HG03378 (cell line): ENCODE results near the gene BCL2.

Source experiments
- ATAC-seq: cut with Tn5 transposase; IDR thresholded peaks from one replicate; pipeline ENCODE4 v1.9.1; 2021; ENCODE audit warnings: mild to moderate bottlenecking, moderate library complexity; ENCODE audit not compliant: unreplicated experiment

Gene BCL2

DNA sequence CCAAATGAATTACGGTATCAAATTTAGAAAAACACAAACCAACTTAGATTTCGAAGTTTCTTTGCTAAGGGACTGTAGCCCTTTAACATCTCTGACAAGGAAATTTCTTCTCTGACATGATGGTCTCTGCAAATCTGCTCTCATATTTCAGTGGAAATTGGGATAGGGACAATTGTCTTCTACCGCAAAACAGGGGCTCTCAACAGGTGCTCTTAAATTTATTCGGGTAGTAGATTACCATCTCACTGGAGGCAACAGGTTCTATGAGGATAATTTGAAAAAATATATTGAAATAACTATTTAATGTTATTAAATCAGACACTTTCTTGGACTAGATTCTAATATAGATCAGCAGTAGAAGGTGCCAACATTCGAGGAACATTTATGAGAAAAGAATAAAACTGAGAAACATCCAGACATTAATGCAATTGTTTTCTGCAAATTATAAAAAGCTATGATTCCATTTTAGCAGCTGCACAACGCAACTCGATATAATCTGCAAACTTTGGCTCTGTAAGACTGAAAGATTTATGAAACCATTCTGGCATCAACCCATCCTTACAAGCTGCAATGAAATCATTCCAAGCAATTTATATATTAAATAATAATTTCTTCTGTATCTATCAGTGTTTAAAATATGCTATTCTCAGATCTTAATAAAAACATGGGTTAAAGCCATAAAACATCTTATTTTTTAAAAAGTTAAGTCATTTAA, 10.0 kb upstream of the BCL2 start:
- ATAC-seq = no peak

DNA sequence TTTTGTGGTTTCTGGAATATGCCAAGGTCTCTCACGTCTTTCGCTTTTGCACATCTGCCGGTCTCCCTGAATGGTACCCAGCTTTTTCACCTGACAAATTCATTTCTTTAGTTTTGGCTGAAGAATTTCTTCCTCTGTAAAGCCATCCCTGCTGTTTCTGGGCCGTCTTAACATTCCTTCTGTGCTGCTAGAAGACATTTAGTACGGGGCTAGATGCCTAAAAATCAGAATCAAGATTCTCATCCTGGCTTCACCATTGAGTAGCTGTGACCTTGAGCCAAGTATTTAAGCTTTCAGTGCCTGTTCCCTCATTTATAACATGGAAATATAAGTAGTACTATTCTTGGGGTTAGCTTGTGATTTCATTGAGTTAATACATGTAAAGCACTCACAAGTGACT, 6.4 kb upstream of the BCL2 start:
- no peak for ATAC-seq

DNA sequence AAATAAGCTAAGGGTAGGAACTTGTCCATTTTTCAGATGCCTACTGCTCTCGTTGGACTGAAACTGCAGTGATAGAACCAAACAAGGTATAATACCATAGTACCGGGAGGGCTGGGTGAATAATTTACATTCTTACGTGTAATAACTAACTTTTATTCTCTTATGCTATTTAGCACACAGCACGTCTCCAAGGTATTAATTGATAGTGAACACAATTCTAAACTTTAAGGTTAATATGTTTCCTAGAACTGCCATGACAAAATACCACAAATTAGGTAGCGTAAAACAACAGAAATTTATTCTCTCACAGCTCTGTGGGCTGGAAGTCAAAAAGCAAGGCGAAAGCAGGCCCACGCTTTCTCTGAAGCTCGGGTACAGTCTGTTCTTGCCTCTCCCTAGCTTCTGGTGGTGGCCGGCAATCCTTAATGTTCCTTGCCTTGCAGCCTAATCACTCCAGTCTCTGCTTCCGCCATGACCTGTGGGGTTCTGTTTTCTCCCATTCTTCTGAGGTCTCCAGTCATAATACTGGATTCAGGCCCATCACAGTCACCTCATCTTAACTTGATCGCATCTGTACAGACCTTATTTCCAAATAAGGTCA, 5.6 kb upstream of the BCL2 start:
- ATAC-seq = no peak

DNA sequence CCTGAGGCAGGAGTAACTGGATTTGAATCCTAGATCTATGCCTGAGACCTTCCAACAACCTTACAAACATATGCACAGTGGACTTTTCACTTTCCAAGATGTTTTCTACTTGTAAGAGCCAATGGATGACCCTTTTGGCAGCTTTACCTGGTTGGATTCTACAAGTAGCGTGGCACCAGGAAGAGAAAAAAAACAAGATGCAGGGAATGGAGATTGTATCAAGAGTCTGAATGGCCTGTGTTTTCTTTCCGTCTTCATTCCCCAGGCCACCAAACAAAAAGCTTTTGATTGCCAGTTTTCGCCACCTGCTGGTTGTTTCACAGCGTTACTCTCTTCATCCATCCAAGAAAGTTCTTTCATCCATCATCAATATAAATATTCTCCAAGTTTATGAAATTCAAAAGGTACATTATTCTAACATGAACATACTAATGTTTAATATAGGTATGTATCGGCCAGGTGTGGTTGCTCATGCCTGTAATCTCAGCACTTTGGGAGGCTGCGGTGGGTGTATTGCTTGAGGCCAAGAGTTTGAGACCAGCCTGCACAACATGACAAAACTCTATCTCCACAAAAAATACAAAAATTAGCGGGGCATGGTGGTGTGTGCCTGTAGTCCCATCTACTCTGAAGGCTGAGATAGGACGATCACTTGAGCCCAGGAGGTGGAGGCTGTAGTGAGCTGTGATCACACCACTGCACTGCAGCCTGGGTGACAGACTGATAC, 3.5 kb upstream of the BCL2 start:
- ATAC-seq = peak; percentile 29

DNA sequence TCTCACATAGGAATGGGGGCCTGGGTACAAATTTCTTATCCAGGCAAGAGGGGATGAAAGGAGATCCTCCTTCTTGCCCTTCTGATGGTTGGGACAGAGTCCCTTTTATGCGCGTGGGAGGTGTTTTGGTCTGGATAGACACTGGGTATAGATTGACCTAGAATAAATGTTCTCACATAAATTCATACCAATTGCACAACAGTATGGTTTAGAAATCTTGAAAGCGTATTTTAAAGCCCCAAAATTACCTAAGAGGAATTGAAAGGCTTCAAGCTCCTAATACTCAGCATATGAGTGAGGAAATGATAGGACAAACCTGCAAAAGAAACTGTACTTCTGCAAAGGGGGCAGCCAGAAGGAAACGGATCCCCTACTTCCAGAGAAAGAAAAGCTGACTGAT, 2.6 kb upstream of the BCL2 start:
- ATAC-seq = no peak

DNA sequence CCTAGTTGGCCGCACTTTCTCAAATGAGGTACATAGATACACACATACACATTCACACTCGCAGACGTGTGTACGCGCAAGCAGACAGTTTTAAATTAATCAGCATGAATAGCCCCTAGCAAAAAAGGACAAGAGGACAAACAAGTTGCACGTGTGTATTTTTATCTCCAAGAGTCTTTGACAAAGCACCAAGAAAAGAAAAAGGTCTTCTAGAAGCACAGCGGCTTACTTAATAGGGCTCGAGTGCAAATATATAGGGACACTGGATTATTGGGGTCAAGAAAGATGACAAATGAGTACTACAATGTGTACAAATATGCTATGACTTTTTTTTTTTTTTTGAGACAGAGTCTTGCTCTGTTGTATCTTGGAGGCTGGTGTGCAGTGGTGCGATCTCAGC, 1.7 kb upstream of the BCL2 start:
- no peak for ATAC-seq

DNA sequence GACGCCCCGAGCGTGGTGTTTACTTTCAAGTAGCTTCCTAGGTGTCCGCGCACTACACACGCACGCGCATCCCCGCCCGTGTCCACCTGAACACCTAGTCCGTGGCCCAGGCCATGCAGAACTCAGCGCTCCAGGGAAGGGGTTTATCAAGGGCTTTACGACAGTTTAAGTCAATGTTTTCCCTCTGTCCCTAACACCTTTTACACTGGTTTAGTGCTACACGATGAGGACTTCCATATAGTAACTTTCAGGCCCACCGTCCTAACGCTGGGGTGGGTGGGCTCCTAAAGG, 1.4 kb upstream of the BCL2 start:
- ATAC-seq = no peak

DNA sequence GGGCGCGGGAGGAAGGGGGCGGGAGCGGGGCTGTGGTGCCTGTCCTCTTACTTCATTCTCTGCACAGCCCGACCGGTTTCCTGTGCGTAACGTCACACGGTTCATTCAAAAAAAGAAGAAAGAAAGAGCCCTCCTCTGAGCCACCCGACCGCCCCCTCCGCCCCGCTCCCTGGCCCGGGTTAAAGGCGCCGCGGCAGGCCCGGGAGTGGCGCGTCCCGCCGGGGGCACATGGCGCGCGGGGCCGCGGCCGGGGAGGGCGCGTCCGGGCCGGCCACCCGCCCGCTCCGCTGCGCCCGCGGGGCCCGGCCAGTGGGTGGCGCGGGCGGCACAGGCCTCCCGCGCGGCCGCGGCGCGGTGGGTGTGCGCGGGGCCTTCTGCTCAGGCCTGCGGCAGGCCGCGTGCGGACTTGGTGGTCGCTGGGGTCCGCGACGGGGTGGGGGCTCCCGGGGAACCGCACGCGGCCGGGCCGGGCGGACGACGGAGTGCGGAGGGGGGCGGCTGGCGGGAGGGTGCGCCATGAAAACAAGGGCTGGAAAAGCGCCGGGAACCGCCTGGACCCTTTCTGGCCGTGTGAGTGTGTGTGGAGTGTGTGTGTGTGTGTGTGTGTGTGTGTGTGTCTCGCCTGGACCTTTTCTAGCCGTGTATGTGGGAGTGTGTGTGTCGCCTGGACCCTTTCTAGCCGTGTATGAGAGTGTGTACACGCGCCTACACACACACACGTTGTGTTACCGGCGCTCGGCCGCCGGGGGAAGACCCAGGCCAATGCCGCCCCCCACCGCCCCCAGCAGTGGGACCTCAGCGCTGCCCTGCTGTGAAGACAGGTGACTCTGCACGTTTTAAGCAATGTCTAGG, 780 bp upstream of the BCL2 start:
- ATAC-seq = peak; percentile 44

DNA sequence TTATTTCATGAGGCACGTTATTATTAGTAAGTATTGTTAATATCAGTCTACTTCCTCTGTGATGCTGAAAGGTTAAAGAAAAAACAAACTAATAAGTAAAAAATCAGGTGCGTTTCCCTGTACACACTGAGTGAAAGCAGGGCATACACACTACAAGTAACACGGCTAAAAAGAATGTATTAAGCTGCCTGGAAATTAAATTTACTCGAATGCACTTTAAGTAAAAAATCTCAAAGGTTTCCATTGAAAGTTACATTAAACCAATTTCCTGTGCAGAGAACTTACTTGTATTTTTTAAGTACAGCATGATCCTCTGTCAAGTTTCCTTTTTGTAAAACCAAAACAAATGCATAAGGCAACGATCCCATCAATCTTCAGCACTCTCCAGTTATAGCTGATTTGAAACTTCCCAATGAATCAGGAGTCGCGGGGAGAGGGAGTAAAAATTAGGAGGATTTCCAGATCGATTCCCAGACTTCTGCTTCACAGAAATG, 633 bp downstream of the BCL2 start:
- ATAC-seq = no peak

DNA sequence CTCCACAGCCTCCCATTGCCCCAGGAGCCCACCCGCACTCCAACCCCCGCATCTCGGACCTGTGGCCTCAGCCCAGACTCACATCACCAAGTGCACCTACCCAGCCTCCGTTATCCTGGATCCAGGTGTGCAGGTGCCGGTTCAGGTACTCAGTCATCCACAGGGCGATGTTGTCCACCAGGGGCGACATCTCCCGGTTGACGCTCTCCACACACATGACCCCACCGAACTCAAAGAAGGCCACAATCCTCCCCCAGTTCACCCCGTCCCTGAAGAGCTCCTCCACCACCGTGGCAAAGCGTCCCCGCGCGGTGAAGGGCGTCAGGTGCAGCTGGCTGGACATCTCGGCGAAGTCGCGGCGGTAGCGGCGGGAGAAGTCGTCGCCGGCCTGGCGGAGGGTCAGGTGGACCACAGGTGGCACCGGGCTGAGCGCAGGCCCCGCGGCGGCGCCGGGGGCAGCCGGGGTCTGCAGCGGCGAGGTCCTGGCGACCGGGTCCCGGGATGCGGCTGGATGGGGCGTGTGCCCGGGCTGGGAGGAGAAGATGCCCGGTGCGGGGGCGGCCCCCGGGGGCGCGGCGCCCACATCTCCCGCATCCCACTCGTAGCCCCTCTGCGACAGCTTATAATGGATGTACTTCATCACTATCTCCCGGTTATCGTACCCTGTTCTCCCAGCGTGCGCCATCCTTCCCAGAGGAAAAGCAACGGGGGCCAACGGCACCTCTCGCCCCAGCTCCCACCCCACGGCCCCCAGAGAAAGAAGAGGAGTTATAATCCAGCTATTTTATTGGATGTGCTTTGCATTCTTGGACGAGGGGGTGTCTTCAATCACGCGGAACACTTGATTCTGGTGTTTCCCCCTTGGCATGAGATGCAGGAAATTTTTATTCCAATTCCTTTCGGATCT, 1.3 kb downstream of the BCL2 start:
- peak; percentile 45 for ATAC-seq

DNA sequence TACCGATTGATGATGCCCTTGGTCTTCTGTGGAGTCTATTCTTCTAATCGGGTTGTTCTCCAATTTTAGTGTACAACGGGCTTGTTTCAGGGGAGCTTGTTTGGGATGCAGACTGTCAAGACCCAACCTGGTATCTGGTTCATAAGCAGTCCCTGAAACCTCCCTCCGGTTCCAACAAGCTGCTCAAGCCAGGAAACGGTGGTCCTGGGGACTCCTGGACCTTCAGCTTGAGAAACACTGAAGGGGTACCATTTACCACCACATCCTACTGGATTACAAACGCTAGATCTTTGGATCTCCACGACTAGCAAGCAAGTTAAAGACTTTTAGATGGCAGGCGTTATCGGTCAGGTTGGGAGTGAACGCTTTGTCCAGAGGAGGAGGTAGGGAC, 2.0 kb downstream of the BCL2 start:
- ATAC-seq = no peak

DNA sequence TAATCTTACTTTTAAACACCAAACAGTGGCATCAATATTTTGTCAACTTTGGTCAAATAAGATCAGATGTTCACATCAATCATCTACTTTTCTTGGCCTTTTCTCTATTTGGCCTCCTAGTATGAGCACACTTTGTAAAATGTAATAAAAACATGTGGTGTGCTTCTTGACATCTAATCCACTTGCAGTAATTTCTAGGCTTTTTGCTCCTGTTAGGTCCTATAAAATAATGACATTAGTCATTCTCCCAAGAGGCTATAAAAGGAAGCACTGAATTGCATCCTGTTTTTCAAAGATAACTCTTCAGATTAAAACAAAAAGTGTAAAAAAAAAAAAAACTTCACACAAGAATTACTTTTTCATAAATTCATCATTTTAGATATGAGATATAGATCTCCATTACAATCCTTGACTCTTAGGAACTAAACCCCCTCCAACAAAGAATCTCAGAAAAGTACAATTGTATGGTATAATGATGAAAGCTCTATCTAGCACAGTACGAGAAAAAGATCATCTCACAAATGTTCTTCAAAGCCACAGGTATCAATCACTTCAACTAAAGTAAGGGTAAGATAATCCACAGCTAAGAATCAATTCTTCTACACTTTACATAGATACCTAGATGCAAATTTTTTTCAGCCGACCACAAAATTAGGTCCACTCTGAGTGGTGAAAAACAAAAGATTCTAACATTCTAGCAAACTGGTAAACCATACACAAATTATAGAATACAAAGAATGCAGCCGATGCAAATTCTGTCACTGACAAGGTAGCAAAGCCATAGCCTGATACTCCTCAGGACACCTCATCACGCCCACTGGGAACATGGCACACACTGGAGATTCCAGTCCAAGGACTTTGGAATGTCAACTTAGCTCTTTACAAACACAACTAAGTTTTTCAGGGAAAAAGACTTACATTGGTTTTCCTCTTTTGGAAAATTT, 2.7 kb downstream of the BCL2 start:
- peak; percentile 29 for ATAC-seq

DNA sequence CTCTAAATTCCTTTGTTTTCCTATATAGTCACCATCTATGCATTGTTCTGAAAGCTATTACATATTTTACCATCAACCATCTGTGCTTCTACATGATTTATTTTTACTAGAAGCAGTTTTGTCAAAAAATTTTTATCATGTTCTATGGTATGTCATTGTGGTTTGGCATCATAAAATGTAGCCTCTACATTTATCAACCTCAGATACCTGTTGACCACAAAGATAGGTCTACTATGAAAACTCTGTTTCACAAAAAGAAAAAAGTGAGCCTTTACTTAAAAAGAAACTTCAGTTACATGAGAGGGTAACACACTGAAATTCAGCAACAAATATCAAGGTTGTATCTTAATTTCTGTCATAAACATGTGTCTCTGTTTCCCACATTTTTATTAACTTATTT, 3.7 kb downstream of the BCL2 start:
- ATAC-seq = no peak

DNA sequence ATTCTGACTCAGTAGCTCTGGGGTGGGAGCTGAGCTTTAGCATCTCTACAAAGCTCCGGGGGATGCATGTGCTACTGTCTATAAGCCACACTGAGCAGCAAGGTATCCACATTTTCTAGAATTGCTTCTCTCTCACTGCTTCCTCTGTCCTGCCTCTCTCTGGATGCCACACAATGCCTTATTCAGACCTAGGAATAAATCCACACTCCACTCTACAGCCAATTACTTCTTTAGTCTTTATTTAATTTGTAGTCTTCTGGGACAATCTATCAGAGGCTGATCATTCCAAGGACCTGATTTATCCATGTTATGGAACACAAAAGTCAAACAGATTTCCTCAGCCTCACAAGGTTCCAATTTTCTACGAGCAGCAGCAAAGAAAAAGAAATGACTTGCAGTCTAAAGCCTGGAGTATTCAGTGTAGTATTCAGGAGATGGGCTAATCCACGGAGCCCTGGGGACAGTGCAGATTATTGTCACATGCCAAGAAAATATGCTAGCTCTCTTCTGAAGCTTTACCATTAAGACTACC, 4.4 kb downstream of the BCL2 start:
- ATAC-seq = no peak

DNA sequence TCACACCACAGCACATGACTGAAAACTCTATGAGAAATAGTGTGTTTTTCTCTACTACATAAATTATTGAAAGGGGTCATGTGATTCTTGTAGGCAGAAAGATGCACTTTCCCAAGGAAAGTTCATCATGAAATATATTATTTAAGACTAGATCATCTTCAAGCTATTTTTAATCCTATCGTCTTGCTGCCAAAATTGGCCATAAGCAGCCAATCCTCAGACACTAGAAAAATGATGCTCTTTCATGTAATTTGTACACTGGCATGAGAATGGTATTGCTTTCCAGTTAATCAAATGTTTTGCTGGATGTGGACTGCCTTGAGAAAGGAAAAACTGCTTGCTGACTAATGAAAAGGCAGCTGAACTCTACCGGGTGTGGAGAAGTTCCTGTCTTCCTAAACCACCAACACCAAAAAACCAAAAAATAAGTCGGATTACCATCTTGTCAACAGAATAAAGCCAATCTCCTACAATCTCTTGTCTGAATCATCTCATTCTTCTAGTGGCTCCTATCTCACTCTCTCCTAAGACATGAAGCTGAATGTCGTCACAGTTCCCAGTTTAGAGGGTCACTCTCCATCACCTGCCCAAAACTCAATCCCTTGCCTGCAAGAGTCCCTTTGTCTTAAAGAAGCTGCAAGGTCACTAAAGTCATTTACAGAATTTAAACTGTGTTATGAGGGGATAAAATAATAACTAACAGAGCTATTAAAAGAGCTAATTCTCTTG, 5.3 kb downstream of the BCL2 start:
- ATAC-seq = no peak

DNA sequence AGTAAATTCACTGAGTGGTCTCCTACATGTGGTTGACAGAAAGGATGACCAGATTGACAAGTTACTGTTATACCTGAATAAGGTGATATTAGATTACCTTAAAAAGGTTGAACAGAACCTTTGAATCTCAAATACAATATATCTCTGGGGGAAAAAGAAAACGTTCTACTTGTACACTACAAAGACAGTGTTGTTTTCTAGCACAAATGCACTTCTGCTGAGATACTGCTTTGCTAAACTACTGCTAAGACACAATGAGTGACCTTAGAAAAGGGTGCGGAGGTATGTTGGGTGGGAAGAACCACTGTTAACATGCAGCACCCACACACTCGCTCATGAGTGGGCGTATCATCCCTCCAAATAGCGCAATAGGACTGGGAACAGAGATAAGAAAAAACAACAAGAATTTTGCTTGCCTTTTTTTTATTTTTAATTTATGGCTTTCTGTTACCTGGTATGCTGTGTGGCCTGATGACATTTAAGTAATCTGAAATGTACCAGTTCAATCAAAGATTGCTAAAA, 6.1 kb downstream of the BCL2 start:
- ATAC-seq = no peak

DNA sequence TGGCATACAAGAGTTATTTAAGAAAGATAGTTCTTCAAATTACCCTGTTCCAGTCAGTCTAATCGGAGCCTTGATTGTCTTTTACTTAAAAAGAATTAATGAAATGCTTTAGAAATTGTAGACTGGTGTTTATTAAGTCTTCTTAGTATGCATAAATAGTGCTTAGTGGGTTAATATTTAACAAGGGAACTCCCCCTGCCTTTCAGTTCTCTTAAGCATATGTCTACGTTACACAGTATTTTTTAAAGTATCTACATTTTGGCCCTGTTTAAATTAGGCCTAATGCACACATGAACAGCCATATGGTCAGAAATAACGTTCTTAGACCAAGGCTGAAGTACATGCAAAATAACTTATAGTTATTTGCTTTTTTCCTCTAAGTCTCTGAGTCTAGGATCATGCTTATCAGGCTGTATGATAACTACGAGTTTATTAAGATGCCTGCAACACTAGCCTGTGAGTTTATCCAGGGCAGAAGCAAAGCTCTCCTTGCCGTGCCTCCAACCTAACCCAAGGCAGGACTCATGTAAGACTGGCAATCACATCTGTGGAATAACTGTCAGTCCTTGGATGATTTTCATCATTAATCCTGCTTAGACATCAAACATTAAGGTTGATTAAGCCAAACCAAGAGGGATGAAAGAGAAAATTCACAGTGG, 6.7 kb downstream of the BCL2 start:
- peak; percentile 30 for ATAC-seq

DNA sequence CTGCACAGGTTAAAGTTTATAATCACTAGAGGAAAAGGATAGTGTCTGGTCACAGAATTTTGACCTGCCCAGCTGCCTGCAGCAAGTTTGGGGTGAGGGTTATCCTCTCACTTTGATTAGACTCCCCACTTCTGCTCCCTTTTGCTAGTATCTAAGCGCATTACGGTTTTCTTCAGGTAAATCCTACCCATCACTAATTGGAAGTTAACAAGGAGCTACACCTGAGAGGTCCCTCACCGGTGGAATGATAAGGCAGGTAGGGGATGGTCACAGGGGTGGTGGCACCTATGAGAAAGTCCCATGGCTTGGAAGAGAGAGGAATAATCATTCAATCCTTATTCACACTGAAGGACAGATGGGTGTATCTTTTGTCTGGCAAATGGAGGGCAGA, 7.6 kb downstream of the BCL2 start:
- ATAC-seq = no peak
